Measurements from ENCODE around the gene RNF5.
"Not testable (repeated sequence)": the region's sequence is repeated elsewhere in the genome, so short reads cannot be mapped to it uniquely, and the experiment has no call there.

RNF5 gene

GRCh38 chr6:32204268-32204715, 26.1 kb downstream of the RNF5 start:
- no peak for DNase-seq (ENCODE audit: low read depth in 2 of 2)

GRCh38 chr6:32208996-32209395, 30.8 kb downstream of the RNF5 start:
- no peak for DNase-seq (ENCODE audit: low read depth in 2 of 2)

GRCh38 chr6:32210191-32210601, 32.0 kb downstream of the RNF5 start:
- DNase-seq (ENCODE audit: low read depth in 2 of 2), result no peak

GRCh38 chr6:32211432-32211831, 33.2 kb downstream of the RNF5 start:
- not testable (repeated sequence) for DNase-seq (ENCODE audit: low read depth in 2 of 2)

GRCh38 chr6:32212076-32212760, 34.0 kb downstream of the RNF5 start:
- DNase-seq (ENCODE audit: low read depth in 2 of 2), result no peak

GRCh38 chr6:32213649-32214048, 35.4 kb downstream of the RNF5 start:
- DNase-seq (ENCODE audit: low read depth in 2 of 2), result no peak

GRCh38 chr6:32214126-32214525, 35.9 kb downstream of the RNF5 start:
- no peak for DNase-seq (ENCODE audit: low read depth in 2 of 2)

GRCh38 chr6:32215617-32216016, 37.4 kb downstream of the RNF5 start:
- no peak for DNase-seq (ENCODE audit: low read depth in 2 of 2)

GRCh38 chr6:32216285-32216684, 38.1 kb downstream of the RNF5 start:
- DNase-seq (ENCODE audit: low read depth in 2 of 2), result no peak

- no peak for DNase-seq (ENCODE audit: low read depth in 2 of 2)
Observed at GRCh38 chr6:32216998-32217397, 38.8 kb downstream of the RNF5 start.

- no peak for DNase-seq (ENCODE audit: low read depth in 2 of 2)
Observed at GRCh38 chr6:32218167-32218566, 40.0 kb downstream of the RNF5 start.

- no peak for DNase-seq (ENCODE audit: low read depth in 2 of 2)
Observed at GRCh38 chr6:32220021-32220420, 41.8 kb downstream of the RNF5 start.

GRCh38 chr6:32222333-32223230, 44.4 kb downstream of the RNF5 start:
- no peak for DNase-seq (ENCODE audit: low read depth in 2 of 2)

- DNase-seq (ENCODE audit: low read depth in 2 of 2), result no peak
Observed at GRCh38 chr6:32223258-32224235, 45.3 kb downstream of the RNF5 start, which contains the start of gene NOTCH4. Gene NOTCH4, minus strand, starts transcription at chr6:32224067. Its CDS starts 139 bp downstream, at chr6:32223928.

GRCh38 chr6:32224696-32225095, 46.5 kb downstream of the RNF5 start:
- DNase-seq (ENCODE audit: low read depth in 2 of 2), result no peak

- DNase-seq (ENCODE audit: low read depth in 2 of 2), result no peak
Observed at GRCh38 chr6:32226434-32226833, 48.2 kb downstream of the RNF5 start.

Data from stimulated activated CD8-positive, alpha-beta memory T cell treated with anti-CD3 and anti-CD28 coated beads, Interleukin-7, amount 100 ng/mL, for 4 hours (primary cell).